ENCODE results near the gene HYAL3.
A peak's percentile ranks its signal among the peaks of the same experiment; 100 is the strongest.
"Not testable (repeated sequence)": the region's sequence is repeated elsewhere in the genome, so short reads cannot be mapped to it uniquely, and the experiment has no call there.

HYAL3 gene

GRCh38 chr3:50254577-50255250 is 44.5 kb downstream of the HYAL3 start:
- no peak for DNase-seq

- no peak for DNase-seq
Observed at GRCh38 chr3:50251220-50251619, 48.0 kb downstream of the HYAL3 start.

- DNase-seq, result no peak
Observed at GRCh38 chr3:50250514-50250913, 48.7 kb downstream of the HYAL3 start.

GRCh38 chr3:50249457-50249856 is 49.7 kb downstream of the HYAL3 start:
- no peak for DNase-seq

- DNase-seq, result no peak
Observed at GRCh38 chr3:50248387-50248786, 50.8 kb downstream of the HYAL3 start.

GRCh38 chr3:50246517-50246954 is 52.7 kb downstream of the HYAL3 start:
- DNase-seq, result no peak

- peak; percentile 92 for DNase-seq
Observed at GRCh38 chr3:50245831-50246516, 53.2 kb downstream of the HYAL3 start.

GRCh38 chr3:50245251-50245745 is 53.9 kb downstream of the HYAL3 start:
- DNase-seq, result no peak

- not testable (repeated sequence) for DNase-seq
Observed at GRCh38 chr3:50244813-50245212, 54.4 kb downstream of the HYAL3 start.

- no peak for DNase-seq
Observed at GRCh38 chr3:50243543-50243895, 55.7 kb downstream of the HYAL3 start.

GRCh38 chr3:50242851-50243542 is 56.2 kb downstream of the HYAL3 start:
- no peak for DNase-seq

Measured in islet precursor cell (in vitro differentiated cells).